Kidney (tissue), 14 donors: ENCODE results near the gene EXOC3. TPM values are rescaled to one million over a fixed set of nuclear protein-coding genes. Genes with fewer than 3 reads are reported as not detected.
"Not testable (repeated sequence)": the region's sequence is repeated elsewhere in the genome, so short reads cannot be mapped to it uniquely, and the experiment has no call there.

ENCODE experiments used
- DNase-seq, 5 donors: peaks; one replicate each; pipeline ENCODE4 v3.0.0-alpha.2; 2013 to 2020
- FAIRE-seq: peaks from 2 replicates; lab custom pipeline; 2012; peaks lifted over from hg19 to GRCh38; lab: Jason Lieb, UNC
- H3K27ac ChIP-seq, 2 donors: one replicate each; pipeline ENCODE4 v1.7.0; 2013; ENCODE audit warnings: low read depth in 2 of 2, low read length in 2 of 2, inconsistent platforms in 1 of 2
- H3K27me3 ChIP-seq: one replicate; pipeline ENCODE4 v1.7.1; 2013; ENCODE audit warnings: low read length, inconsistent platforms; ENCODE audit not compliant: control insufficient read depth, insufficient read depth
- H3K36me3 ChIP-seq, 3 donors: one replicate each; pipeline versions ENCODE4 v1.7.0 to v1.7.1; 2013; ENCODE audit warnings: low read length in 3 of 3, control low read depth in 1 of 3, inconsistent platforms in 1 of 3; ENCODE audit not compliant: insufficient read depth in 3 of 3, control insufficient read depth in 2 of 3
- H3K4me1 ChIP-seq, 3 donors: one replicate each; pipeline versions ENCODE4 v1.7.0 to v1.7.1; 2013; ENCODE audit warnings: low read length in 3 of 3, inconsistent platforms in 1 of 3, low read depth in 1 of 3; ENCODE audit not compliant: control insufficient read depth in 2 of 3, insufficient read depth in 2 of 3
- H3K4me3 ChIP-seq, 3 donors: one replicate each; pipeline versions ENCODE4 v1.7.0 to v1.8.1; 2013; ENCODE audit warnings: low read length in 3 of 3, control low read depth in 1 of 3, inconsistent platforms in 1 of 3
- H3K9ac ChIP-seq, 3 donors: one replicate each; pipeline versions ENCODE4 v1.7.0 to v1.7.1; 2013; ENCODE audit warnings: low read length in 3 of 3, control low read depth in 1 of 3, inconsistent platforms in 1 of 3
- H3K9me3 ChIP-seq, 3 donors: one replicate each; pipeline versions ENCODE4 v1.7.0 to v1.7.1; 2013; ENCODE audit warnings: low read length in 3 of 3, control low read depth in 1 of 3, inconsistent platforms in 1 of 3; ENCODE audit not compliant: control insufficient read depth in 2 of 3, insufficient read depth in 1 of 3
- CTCF ChIP-seq: IDR thresholded peaks from 3 replicates; pipeline ENCODE4 v1.5.1; 2012; ENCODE audit warnings: mild to moderate bottlenecking, moderate library complexity, borderline replicate concordance; ENCODE audit not compliant: insufficient read depth; ENCODE audit errors: extremely low read depth
- intact Hi-C: fragments of 100-400 bp; cut with DNase I; formaldehyde crosslinking; loops from one replicate; pipeline ENCODE4 v1.11.1; 2022
- polyA plus RNA-seq: library from polyadenylated mRNA; stranded (reverse); fragments of 350-450 nt; fragmentation: Illumina TruSeq; extraction: RNeasy Lipid Tissue Mini Kit (QIAGEN cat#74804); gene quantifications from one replicate; pipeline ENCODE4 v1.2.3, GENCODE V29; 2014; ENCODE audit warnings: low read depth, low replicate concordance; ENCODE audit not compliant: insufficient read depth
- total RNA-seq: library from RNA; stranded (reverse); fragmentation: NEBNext Ultra II Directional; extraction: Animal tissue kit (Norgen Biotek cat#: 25700); gene quantifications from one replicate; pipeline ENCODE4 v1.2.1, GENCODE V29; 2021
- donor health status: control.
- donor health status: control.
- donor health status: control.
- donor health status: control.
- donor health status: control.
- donor health status: DM: yes; HTN: yes; CAD: no.
- donor health status: Normal renal cell carcinoma (clear cell type).

The EXOC3 gene
- total and polyA plus RNA-seq, 2 donors from 2014 or later: 40.5 to 71.5 TPM

DNA sequence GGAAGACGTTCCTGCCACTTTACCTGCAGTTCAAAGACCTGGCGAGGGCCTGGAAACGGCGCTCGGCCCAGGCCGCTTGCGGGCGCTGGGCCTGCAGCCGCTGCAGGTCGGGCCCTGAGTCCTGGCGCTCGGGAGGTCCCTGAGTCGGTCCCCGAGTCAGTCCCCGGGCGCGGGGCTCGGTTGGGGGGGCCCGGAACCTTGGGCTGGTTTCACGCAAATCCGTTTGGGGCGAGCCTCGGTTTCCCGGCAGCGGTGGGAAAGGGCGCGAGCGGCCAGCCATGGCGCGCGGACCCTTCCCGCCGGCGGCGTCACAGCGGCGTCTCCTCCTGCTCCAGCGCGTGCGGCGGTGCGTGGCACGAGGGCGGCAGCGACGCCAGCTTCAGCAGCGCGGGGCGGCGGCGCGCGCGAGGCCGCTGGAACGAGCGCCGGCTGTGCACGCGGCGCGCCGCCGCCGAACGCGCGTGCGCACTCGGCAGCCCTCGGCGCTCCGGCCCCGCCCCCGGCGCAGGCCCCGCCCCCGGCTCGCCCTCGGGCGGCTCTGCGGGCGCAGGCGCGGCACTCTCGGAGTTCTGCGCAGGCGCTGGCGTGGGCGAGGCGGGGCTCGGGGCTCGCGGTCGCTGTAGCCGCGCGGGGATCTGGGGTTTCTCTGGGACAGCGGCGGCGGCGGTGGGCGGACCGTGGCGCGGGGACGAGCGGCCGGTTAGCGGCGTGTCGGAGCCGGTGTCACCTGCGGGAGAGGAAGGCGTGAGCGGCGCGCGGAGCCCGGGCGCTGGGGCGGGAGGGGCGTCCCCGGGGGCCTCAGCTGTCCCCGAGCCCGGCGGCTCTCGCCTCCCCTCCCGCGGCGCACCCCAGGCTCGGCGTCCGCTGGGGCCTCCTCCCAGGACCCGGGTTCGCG is 29.9 kb downstream of the EXOC3 start:
- Histone ChIP-seq H3K9me3 (no peaks in the 10 kb centered on the region), H3K9ac (peak overlapping the region in 2 of 3 donors; percentile 48 to 55), H3K27me3 (no peaks in the 10 kb centered on the region), H3K4me1 (peaks cover 0 to 14% (median 3%) of the 10 kb centered on the region in 3 donors), H3K36me3 (peaks cover 0 to 4% (median 0%) of the 10 kb centered on the region in 3 donors), H3K4me3 (peak overlapping the region; percentile 41 to 64 (median 50)), H3K27ac (peak overlapping the region; percentile 37 to 63)
- DNase-seq (peak; percentile 87 to 96 (median 94)), FAIRE-seq (no peak)
- TF ChIP-seq CTCF: no peak
- intact Hi-C loops: no loop called here

DNA sequence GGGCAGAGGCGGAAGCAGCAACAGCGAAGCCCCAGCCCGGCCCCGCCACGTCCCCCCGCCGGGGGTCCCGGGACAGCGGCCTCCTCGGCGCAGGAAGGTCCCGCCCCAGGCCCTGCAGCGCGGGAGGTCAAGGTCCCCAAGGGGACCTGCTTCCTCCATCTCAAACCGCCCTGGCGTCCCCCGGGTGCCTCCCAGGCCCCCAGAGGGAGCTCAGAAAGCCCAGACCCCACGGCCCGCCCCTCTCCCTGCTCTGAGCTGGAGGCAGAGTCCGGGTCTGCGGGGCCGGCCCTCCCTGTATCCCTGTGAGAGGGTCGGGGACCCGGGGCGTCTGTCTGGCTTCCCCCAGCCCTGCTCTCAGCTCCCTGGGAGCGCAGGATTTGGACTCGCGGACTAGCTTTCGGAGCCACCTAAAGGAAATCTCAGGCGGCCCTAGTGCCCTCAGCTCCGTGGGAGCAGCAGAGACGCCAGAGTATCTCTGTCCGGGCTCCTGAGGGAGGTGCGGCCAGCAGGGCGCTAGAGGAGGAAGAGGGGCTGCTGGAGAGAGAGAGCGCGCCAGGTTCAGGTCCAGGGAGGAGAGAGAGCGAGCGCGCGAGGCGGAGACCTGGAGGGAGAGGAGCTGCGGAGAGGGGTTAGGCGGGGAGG is 30.7 kb downstream of the EXOC3 start:
- no peak for TF ChIP-seq CTCF
- peak; percentile 55 to 82 (median 68) for DNase-seq
- H3K36me3 ChIP-seq: peaks cover 0 to 4% (median 0%) of the 10 kb centered on the region in 3 donors
- FAIRE-seq: no peak
- H3K4me1 ChIP-seq: peaks cover 0 to 14% (median 3%) of the 10 kb centered on the region in 3 donors
- H3K9ac ChIP-seq: peak overlapping the region in 2 of 3 donors; percentile 24 to 51
- intact Hi-C loops: no loop called here
- no peaks in the 10 kb centered on the region for H3K9me3 ChIP-seq
- H3K4me3 ChIP-seq: peak overlapping the region; percentile 24 to 64 (median 42)
- H3K27me3 ChIP-seq: no peaks in the 10 kb centered on the region
- peak overlapping the region in 1 of 2 donors; percentile 32 for H3K27ac ChIP-seq

- H3K9ac ChIP-seq, H3K9me3 ChIP-seq, DNase-seq, H3K27ac ChIP-seq, FAIRE-seq, H3K27me3 ChIP-seq, H3K36me3 ChIP-seq, intact Hi-C loops: not testable (repeated sequence)
- peak overlapping the region in 1 of 3 donors; percentile 64 for H3K4me3 ChIP-seq
- peaks cover 0 to 14% (median 3%) of the 10 kb centered on the region in 3 donors for H3K4me1 ChIP-seq
Observed at GRCh38 chr5:474232-474839, 31.4 kb downstream of the EXOC3 start.
